Medulla oblongata (tissue), 1 donor: ENCODE results near the gene SBK2.

Source experiments
- DNase-seq: peaks from one replicate; pipeline ENCODE4 v3.0.0-alpha.2; 2015; ENCODE audit errors: extremely low spot score

The SBK2 gene

DNA sequence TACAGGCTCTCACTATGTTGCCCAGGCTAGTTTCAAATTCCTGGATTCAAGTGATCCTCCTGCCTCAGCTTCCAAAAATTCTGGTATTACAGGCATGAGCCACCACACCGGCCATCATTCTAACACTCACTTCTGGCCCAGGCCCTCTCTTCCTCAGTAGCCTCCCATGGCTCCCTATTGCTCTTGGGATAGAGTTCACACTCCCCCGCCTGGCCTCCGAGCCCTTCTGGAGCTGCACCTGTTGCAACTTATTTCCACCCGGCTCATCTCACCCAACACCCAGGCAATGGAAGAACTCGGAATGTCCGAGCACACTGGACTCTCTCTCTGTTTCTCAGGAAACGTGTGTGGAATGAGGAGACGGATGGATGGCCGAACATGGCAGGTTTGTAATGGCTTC lies 17.4 kb upstream of the SBK2 start:
- no peak for DNase-seq

DNA sequence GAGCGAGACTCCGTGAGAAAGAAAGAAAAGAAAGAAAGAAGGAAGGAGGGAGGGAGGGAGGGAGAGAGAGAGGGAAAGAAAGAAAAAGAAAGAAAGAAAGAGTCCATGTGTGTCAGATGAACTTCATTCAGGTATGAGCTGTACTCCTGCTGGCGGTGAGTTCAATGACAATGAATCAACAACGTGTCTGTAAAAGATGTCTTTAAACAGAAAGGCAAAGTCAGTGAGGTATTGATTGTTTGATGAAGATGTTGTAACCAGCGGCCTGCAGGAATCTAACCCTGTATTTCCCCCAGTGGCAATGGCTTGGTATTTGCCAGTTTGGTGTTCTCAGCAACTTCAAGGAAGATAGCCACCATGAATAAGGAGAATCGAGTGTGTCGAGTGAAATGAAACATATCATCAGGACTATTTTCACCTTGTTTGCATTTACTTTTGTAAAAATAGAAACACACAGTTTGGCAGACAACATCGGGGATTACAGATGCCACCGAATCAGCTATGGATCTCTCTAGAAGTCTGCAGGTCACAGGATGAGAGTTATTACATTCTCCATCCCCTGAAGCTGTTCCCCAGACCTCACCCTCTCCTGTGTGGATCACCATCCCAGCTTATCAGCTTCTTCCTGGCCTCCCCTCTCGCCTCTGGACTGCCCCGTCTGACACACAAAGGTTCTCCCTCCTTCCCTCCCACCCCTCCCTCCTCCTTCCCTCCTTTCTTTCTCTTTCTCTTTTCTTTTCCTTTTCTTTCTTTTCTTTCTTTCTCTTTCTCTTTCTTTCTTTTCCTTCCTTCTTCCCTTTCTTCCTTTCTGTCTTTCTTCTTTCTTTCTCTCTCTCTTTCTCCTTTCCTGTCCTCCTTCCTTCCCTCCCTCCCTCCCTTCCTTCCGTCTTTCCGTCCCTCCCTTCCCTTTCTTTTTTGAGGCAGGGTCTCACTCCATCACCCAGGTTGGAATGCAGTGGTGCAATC lies 16.6 kb upstream of the SBK2 start:
- no peak for DNase-seq

- no peak for DNase-seq
Measured at GRCh38 chr19:55552620-55553019, 15.7 kb upstream of the SBK2 start.

DNA sequence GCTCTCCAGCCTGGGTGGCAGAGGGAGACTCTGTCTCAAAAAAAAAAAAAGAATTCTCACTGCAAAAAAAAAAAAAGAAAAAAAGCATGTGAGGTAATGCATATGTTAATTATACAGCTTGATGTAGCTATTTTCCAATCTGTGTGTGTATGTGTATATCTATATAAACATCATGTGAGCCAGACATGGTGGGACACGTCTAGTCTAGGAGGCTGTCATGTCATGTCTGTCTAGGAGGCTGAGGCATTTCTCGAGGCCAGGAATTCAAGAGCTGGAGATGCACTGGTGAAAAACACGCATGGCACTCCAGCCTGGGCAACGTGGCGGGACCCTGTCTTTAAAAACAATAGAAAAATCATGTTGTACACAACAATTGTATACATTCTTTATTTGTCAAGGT lies 15.3 kb upstream of the SBK2 start:
- no peak for DNase-seq

GRCh38 chr19:55550321-55550650 lies 13.4 kb upstream of the SBK2 start:
- DNase-seq: no peak

DNA sequence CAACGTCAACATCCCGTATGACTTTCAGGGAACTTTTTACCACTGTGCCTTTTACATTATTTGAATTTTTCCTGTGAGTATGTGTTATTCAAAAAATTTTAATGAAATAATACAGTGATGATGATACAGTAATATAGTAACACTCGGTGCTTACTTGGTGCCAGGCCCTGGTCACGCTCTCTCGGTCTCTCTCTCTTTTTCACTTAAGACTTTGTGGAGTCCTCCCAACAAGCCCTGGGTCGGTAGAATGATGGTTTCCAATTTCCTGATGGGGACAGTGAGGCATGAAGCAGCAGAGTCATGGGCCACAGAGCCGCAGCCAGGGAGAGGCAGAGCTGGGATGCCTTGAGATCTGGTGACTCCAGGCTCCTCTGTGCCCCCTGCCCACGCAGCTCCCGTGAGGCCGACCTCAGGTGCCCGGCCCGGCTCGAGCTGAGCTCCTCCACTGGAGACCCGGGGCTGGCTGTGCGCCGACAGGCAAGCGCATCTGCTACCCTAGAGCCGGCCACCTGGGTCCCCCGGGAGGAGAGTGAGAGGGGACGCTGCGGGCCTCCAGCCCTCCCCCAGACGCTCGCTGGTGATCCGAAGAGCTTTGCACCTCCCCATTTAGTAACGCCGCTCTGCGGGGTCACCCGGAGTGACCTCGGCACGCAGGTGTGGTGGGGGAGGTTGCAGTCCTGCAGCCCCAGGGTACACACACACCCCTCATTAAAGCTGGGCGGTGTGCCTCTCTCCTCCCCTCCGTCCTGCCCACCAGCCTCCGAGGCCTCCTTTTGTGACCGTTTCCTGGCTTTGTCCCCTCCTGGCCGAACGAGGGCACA lies 12.8 kb upstream of the SBK2 start:
- no peak for DNase-seq

DNA sequence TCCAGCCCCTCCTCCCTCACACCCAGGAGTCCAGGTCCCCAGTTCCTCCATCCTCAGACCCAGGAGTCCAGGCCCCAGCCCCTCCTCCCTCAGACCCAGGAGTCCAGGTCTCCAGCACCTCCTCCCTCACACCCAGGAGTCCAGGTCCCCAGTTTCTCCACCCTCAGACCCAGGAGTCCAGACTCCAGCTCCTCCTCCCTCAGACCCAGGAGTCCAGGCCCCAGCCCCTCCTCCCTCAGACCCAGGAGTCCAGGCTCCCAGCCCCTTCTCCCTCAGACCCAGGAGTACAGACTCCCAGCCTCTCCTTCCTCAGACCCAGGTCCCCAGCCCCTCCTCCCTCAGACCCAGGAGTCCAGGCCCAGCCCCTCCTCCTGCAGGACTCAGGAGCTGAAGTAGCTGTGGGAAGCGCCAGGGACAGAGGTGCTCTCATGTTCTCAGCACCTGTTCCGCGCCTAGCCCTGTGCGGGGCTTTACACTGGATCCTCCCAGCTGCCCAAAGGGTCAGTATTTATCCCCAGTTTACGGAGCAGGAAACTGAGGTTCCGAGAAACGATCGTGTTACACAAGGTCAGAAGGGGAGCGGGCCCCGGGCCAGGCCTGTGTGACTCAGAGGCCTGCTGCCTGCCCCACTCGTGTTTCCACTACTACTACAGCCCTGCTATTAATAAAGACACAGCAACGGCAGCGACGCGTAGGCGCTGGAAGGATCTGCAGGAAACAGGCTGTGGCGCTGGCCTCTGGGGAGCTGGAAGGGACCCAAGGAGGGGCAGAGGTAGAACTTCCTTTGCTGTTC lies 10.1 kb upstream of the SBK2 start:
- DNase-seq: peak; percentile 36

DNA sequence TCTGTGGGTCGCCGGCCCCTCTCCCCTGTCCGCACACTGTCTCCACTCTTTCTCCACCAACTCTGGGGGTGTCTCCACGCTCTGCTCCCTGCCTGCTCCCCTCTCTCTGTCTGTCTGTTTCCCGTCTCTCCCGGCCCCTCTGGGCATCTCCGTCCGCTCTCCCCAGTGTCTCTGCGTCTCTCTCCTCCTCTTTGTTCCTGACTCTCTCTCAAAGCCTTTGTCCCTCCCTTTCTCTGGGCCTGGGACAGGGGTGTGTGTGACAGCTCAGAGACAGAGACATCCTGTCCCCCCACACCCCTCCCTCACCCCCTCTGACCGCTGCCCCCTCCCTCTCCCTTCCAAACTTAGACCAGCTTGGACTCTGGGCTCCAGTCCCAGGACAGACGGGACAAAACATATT lies 9.1 kb upstream of the SBK2 start:
- DNase-seq: no peak

- no peak for DNase-seq
Measured at GRCh38 chr19:55545443-55545842, 8.5 kb upstream of the SBK2 start, which contains the start of gene SBK3. SBK3 (minus strand) TSS chr19:55545543; CDS start chr19:55545543, 0 bp downstream.

DNA sequence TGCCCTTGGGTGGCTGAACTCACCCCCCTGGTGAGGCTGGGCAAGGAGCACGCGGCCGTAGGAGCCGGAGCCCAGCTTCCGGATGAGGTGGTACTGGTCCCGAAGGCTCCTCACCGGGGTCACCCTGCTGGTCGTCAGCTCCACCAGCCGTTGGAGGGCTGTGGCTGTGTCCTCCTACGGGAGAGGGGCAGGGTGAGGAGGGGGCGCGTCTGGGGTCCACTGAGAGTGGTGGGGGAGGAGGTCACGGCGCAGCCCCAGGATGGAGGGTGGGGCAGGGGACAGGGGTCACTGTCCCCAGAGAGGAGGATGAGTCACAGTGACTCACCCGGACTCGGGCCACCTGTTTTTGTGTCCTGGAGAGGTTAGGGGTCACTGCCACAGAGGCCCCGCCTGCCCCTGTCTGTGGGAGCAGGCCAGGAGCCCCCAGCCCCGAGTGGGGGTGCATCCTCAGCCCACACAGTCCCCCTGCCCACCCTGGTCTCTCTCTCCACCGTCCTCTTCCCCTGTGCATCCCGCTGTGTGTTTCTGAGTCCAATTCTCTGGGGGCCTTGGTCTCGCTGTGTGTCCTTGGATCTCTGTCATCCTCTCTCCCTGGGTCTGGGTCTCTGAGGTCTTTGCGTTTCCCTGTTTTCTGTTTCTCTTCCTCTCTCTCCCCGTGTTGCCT lies 8.0 kb upstream of the SBK2 start:
- no peak for DNase-seq

DNA sequence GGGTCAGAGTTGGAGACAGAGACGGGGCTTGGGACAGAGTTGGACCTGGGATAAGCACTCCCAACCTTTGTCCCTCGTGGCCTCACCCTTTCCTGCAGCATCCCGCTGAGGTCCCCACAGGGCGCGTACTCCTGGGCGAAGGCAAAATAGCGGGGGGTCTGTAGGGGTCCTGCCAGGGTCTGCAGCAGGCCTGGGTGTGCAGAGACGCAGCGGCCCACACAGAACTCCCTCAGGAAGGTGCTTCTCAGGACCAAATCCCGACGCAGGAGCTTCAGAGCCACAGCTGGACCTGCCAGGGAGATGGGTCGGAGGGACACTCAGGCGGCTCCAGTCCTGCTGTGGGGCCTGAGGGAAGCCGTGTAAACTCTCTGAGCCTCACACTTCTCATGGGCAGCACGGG lies 7.1 kb upstream of the SBK2 start:
- DNase-seq: no peak

- no peak for DNase-seq
Measured at GRCh38 chr19:55543567-55543966, 6.6 kb upstream of the SBK2 start.

- DNase-seq: no peak
Measured at GRCh38 chr19:55542292-55542855, 5.4 kb upstream of the SBK2 start.

DNA sequence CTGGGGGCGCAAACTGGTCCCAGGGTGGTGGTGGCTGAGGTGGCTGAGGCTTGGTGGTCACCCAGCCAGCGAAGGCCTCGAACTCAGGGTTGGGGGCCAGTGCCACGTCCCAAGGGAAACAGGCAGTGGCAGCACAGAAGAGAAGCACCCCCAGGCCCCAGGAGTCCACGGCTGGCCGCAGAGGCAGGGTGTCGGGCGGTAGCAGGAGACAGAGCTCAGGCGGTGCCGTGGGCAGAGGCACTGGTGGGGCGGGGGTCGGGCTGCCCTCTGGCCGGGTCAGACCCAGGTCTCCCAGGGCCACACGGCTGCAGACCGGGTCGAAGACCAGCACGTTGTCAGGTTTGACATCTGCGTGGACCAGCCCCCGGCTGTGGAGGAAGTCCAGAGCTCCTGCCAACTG lies 4.2 kb upstream of the SBK2 start:
- DNase-seq: no peak

GRCh38 chr19:55540619-55541018 lies 3.7 kb upstream of the SBK2 start:
- no peak for DNase-seq

GRCh38 chr19:55539090-55539984 lies 2.4 kb upstream of the SBK2 start:
- DNase-seq: no peak

DNA sequence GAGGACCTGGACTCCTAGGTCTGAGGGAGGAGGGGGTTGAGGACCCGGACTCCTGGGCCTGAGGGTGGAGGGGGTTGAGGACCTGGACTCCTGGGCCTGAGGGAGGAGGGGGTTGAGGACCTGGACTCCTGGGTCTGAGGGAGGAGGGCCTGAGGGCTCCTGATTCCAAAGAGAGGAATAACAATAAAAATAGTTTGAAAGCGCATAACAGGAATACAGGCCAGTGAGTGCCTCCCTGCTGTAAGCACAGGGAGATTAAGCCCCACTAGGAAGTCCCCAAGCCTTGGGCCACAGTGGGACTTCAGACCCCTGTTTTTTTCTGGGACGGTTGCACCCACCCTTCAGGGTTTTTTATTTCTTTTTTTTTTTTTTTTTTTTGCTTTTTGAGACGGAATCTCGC lies 1.2 kb upstream of the SBK2 start:
- no peak for DNase-seq

GRCh38 chr19:55537741-55538111 lies 793 bp upstream of the SBK2 start:
- DNase-seq: no peak

GRCh38 chr19:55536366-55536765 lies 567 bp downstream of the SBK2 start:
- no peak for DNase-seq

GRCh38 chr19:55535965-55536350 lies 975 bp downstream of the SBK2 start:
- no peak for DNase-seq
